GM10266 (cell line): ENCODE data around the gene CMSS1.

Source experiments
- DNase-seq: peaks from one replicate; pipeline ENCODE4 v3.0.0; 2012; ENCODE audit errors: extremely low spot score
- TF ChIP-seq, protein P1 (sequence below): IDR thresholded peaks from 2 replicates; pipeline ENCODE4 v1.5.1; 2012; ENCODE audit warnings: mild to moderate bottlenecking, low read depth; ENCODE audit not compliant: control insufficient read depth, insufficient read depth; ENCODE audit errors: missing control alignments

Gene CMSS1

DNA sequence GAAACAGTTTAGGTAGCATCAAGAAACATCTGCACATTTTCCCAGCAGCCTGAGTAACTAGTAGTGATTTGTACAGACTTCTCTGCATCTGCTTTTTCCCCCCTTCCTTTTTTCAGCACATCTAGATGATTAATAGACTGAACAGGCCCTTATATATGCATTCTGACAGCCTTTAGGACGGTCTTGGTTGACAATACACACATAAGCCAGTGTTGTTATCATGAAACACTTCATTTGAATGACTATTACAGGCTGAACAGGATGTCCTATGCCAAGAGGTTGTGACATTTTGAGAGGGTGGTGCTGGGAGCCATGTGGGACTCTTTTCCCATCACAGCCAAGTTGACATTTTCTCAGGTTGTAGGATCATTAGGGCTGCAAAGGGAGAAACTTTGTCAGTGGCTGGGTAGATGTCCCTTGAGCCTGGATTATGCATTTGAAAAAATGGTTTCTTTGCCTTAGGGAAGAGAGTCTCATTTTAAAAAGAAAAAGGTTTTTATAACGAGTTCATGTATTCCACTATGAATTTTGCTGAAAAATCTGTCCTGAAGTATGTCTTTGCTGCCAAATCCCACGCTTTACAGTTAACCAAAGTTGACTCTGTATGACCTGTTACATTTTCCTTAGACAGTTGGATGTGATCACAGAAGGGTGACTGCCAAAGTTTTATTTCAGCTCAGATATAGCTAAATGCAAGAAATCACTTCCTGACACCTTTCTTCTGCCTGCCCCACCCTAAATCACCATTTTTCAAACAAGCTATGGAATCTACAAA lies 223.0 kb downstream of the CMSS1 start:
- DNase-seq = no peak

DNA sequence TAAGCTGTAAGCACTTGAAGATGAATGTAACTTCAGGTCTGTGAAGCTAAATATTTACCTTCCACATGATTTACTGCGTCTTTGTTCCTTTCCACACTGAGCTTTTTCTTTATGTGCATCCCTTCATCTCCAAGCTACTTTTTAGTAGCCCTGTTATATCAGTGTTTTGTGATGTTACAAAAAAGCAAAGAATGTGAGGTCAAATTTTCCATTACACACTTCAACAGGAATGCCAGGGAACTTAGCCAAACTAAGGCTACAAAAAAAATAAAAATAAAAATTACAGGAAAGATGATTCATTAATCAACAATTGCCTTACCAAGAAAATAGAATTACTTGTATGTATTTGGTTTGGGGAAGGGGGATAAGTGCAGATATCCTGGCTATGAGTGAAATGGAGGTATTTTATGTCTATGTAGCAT lies 223.7 kb downstream of the CMSS1 start:
- no peak for DNase-seq
- TF ChIP-seq, protein P1, sequence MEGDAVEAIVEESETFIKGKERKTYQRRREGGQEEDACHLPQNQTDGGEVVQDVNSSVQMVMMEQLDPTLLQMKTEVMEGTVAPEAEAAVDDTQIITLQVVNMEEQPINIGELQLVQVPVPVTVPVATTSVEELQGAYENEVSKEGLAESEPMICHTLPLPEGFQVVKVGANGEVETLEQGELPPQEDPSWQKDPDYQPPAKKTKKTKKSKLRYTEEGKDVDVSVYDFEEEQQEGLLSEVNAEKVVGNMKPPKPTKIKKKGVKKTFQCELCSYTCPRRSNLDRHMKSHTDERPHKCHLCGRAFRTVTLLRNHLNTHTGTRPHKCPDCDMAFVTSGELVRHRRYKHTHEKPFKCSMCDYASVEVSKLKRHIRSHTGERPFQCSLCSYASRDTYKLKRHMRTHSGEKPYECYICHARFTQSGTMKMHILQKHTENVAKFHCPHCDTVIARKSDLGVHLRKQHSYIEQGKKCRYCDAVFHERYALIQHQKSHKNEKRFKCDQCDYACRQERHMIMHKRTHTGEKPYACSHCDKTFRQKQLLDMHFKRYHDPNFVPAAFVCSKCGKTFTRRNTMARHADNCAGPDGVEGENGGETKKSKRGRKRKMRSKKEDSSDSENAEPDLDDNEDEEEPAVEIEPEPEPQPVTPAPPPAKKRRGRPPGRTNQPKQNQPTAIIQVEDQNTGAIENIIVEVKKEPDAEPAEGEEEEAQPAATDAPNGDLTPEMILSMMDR = no peak

More for the DNA sequence above, 223.0 kb downstream of the CMSS1 start:
- TF ChIP-seq, protein P1 = no peak

DNA sequence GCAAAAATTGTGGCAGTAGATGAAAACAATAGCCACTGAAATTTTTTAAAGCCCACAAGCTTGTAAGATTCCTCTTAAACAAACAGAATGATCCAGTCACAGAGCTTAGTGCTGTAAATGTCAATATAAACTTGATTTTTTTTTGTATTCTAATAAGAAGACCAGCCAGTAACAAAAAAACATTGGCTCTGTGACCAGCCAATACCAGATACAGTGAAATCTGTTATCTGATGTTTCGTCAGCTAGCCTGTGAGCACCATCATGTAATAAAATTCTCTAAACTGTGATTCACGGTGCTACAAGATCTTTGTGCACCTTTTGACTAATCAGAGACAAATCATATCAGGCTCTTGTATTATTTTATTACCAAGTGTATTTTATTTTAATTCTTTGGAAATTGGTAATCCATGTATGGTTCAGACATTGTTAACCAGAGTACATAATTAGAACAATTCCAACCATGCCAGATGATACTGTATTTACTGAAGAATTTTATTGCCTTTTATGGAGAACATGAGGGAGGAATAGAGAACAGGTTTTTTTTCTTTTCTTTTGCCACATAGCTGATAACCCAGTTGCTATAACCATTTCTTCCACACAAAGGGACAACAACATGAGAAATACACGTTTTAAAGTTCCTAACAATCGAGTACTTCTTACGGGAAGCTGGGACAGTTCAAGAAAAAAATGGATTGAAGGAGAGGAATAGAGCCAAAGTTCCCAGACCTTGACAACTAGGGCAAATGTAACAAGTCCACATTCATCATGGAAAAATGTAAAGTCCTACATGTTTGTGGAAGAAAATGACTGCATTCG lies 224.7 kb downstream of the CMSS1 start:
- TF ChIP-seq, protein P1 = no peak
- no peak for DNase-seq

GRCh38 chr3:100043271-100043670 lies 225.6 kb downstream of the CMSS1 start:
- DNase-seq = no peak
- TF ChIP-seq, protein P1 = no peak

DNA sequence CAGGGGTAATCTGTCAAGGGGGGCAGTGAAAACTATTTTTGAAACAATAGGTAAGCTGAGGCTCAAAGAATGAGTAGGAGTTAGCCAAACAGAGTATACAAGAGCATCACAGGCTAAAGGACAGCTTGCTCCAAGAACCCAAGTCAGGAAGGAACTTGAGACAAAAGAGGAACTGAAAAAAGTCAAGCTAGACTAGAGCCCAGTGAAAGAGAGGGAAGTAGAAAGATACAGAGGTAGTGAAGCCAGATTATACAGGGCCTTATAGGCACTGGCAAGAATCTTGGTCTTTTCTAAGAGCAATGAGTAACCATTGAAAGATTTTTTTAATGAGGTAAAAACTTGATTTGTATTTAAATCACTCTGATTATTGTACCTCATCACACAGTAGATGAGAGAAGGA lies 226.7 kb downstream of the CMSS1 start:
- TF ChIP-seq, protein P1 = no peak
- DNase-seq = peak; percentile 38

- TF ChIP-seq, protein P1 = no peak
- DNase-seq = no peak
Measured at GRCh38 chr3:100045696-100046095, 228.0 kb downstream of the CMSS1 start.

- TF ChIP-seq, protein P1 = no peak
- no peak for DNase-seq
Measured at GRCh38 chr3:100046986-100047385, 229.3 kb downstream of the CMSS1 start.
